PFSK-1 (cell line): ENCODE results near the gene SIGLEC14.

Source experiments
- POLR2AphosphoS5 ChIP-seq: IDR thresholded peaks from 2 replicates; pipeline ENCODE4 v1.6.1; 2012; ENCODE audit warnings: low read depth, mild to moderate bottlenecking, control low read depth, low read length, moderate library complexity
- SIN3A ChIP-seq: IDR thresholded peaks from 2 replicates; pipeline ENCODE4 v1.6.1; 2012; ENCODE audit warnings: mild to moderate bottlenecking, low read length, moderate library complexity, borderline replicate concordance; ENCODE audit not compliant: insufficient read depth

- TF ChIP-seq SIN3A (no peak), POLR2AphosphoS5 (no peak)
These were observed 33.8 kb upstream of the SIGLEC14 start for GRCh38 chr19:51680474-51680873.
